ENCODE data around the gene TMEM269. TPM values are rescaled to one million over a fixed set of nuclear protein-coding genes. Genes with fewer than 3 reads are reported as not detected.

TMEM269 gene
- total and polyA plus RNA-seq, 10 of the 15 experiments (the other 5 are each of a cell fraction or from before 2014, with no cell fraction given), result 0.02 to 0.26 (median 0.06) TPM; not detected in 2

- no peaks in the 10 kb centered on the region for H3K79me2 ChIP-seq (ENCODE audit: control insufficient read depth, insufficient read depth, low read length)
- H3K9me3 ChIP-seq (replicated peaks; ENCODE audit: control insufficient read depth, insufficient read depth, low read length), result no peaks in the 10 kb centered on the region
- CTCF ChIA-PET, result interaction anchor here (0.9 kb wide), 1 partner anchor 166 kb away, joined by 4 read pairs; no protein-coding TSS in a partner anchor
- POLR2A ChIA-PET, result no interaction called here
- no peaks in the 10 kb centered on the region for H3K4me1 ChIP-seq (ENCODE audit: control insufficient read depth, insufficient read depth, low read length)
- DNase-seq (ENCODE audit: low read depth, low spot score) (no peak), ATAC-seq (no peak), FAIRE-seq (no peak)
- no peak overlapping the region for H3K4me3 ChIP-seq
- 56% methylated on average over 9 of the region's 9 CpGs for WGBS (ENCODE audit: insufficient coverage, insufficient replicate concordance, low lambda C conversion rate, missing lambda C conversion rate)
- H3K27me3 ChIP-seq (replicated peaks in 1 of 2; ENCODE audit: control insufficient read depth in 2 of 2, insufficient read depth in 2 of 2, low read length in 1 of 2), result no peaks in the 10 kb centered on the region
- BruUV-seq (replicated peaks), result no TSS peak
- H3K4me2 ChIP-seq (ENCODE audit: control insufficient read depth, insufficient read depth), result no peak overlapping the region
- H3K36me3 ChIP-seq (ENCODE audit: control insufficient read depth in 2 of 2, insufficient read depth in 2 of 2, low read length in 1 of 2), result peaks cover 0 to 6% of the 10 kb centered on the region in 2 experiments; a peak in 2 of 4 replicates
- H2AFZ ChIP-seq (ENCODE audit: control insufficient read depth, low read depth, low read length), result no peak overlapping the region
- SMC1A ChIA-PET (ENCODE audit: uncharacterized antibody, unreplicated experiment), result interaction anchor here (1.2 kb wide), 1 partner anchor 331 kb away, joined by 4 read pairs; no protein-coding TSS in a partner anchor
- no peak overlapping the region for H3K9ac ChIP-seq (ENCODE audit: control insufficient read depth, insufficient read depth, low read length)
- in situ Hi-C loops (cut with MboI), result no loop called here
- RAD21 ChIA-PET (ENCODE audit: unreplicated experiment), result no interaction called here
- no peak overlapping the region for H3K27ac ChIP-seq (ENCODE audit: control insufficient read depth, insufficient read depth)
- TF ChIP-seq CHD2 (IDR thresholded peaks at IDR 0.05; ENCODE audit: borderline replicate concordance, low read depth, low read length) (no peak), BMI1 (IDR thresholded peaks at IDR 0.05; ENCODE audit: borderline replicate concordance) (no peak), RUNX3 (IDR thresholded peaks at IDR 0.05; ENCODE audit: low read length) (no peak), ZNF592 (IDR thresholded peaks at IDR 0.05) (no peak), BCL11A (IDR thresholded peaks at IDR 0.05; ENCODE audit: low read depth, low read length) (no peak), POLR2AphosphoS2 (IDR thresholded peaks at IDR 0.05; ENCODE audit: low read depth, low read length) (no peak), HDAC2 (IDR thresholded peaks at IDR 0.05) (no peak), RFX5 (IDR thresholded peaks at IDR 0.05; ENCODE audit: low read depth, low read length) (no peak), IRF3 (IDR thresholded peaks at IDR 0.05) (no peak), JUND (IDR thresholded peaks at IDR 0.05; ENCODE audit: low read depth, low read length) (no peak), HDGF (IDR thresholded peaks at IDR 0.05) (no peak), CBFB (IDR thresholded peaks at IDR 0.05; ENCODE audit: low read depth) (no peak), ZNF622 (IDR thresholded peaks at IDR 0.05) (no peak)
- intact Hi-C loops (cut with micrococcal nuclease; ENCODE audit: unreplicated experiment), result no loop called here
- no peaks in the 10 kb centered on the region for H4K20me1 ChIP-seq (ENCODE audit: control insufficient read depth, insufficient read depth)
Observed at GRCh38 chr1:42742617-42743316, 42.0 kb upstream of the TMEM269 start.

All from GM12878 (cell line).